Breast epithelium (tissue), 3 donors: ENCODE measurements around the gene AVPR2.

Source experiments
- POLR2A ChIP-seq: fragments of 450-650 bp; IDR thresholded peaks from one replicate; pipeline ENCODE4 v1.6.1; 2016; ENCODE audit warnings: antibody characterized with exemption, mild to moderate bottlenecking, moderate library complexity
- TF ChIP-seq, protein P1 (sequence below), 3 donors: fragments of 450-650 bp; IDR thresholded peaks; one replicate each; pipeline ENCODE4 v1.5.1; 2016 to 2017; ENCODE audit warnings: antibody characterized with exemption in 3 of 3, mild to moderate bottlenecking in 3 of 3, moderate library complexity in 3 of 3

DNA sequence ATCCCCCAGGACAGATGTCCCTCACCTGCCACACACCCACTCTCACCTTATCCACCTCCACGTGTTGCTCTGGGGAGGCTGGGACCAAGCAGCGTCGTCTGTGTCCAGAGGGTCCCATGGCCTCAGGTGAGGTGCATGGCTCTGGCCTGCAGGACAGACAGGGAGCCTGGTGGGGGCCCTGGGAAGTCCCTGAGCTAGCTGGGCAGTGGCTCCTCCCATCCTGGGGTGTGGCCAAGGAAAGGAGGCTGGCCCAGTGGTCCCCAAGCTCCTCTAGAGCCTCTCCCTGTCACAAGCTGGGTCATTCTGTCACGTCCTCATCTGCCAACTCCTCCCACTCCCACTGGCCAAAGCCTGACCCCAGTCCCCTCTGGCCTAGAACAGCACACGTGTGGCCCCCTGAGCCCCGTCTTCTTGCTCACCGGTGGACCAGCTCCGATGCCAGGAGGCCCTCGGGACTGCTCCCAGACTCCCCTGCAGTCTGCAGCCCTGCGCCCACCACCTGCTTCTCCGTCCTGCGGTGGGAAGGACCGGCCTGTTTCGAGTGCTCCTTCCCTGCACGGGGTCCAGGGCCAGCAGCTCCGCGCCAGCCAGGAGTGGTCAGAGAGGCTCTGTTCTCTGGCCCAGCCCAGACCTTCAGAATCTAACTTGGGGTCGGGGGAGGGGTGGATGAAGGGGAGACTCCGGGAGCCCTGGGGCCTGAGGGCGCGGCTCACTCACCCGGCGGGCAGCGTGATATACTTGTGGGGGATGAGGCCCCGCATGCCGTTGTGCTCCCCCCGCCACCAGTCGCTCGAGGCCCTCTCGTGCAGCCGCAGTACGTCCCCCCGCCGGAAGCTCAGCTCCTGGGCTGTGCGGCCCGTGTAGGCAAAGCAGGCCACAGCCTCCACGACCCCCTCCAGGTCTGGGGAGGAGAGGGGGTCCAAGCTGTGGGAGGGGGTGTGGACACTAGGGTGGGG, 4.8 kb downstream of the AVPR2 start:
- TF ChIP-seq POLR2A, result no peak
- TF ChIP-seq, protein P1, sequence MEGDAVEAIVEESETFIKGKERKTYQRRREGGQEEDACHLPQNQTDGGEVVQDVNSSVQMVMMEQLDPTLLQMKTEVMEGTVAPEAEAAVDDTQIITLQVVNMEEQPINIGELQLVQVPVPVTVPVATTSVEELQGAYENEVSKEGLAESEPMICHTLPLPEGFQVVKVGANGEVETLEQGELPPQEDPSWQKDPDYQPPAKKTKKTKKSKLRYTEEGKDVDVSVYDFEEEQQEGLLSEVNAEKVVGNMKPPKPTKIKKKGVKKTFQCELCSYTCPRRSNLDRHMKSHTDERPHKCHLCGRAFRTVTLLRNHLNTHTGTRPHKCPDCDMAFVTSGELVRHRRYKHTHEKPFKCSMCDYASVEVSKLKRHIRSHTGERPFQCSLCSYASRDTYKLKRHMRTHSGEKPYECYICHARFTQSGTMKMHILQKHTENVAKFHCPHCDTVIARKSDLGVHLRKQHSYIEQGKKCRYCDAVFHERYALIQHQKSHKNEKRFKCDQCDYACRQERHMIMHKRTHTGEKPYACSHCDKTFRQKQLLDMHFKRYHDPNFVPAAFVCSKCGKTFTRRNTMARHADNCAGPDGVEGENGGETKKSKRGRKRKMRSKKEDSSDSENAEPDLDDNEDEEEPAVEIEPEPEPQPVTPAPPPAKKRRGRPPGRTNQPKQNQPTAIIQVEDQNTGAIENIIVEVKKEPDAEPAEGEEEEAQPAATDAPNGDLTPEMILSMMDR (IDR thresholded peaks at IDR 0.05), result no peak
